H1 (cell line): ENCODE data around the gene CUL9. TPM values are rescaled to one million over a fixed set of nuclear protein-coding genes. Genes with fewer than 3 reads are reported as not detected.
A peak's percentile ranks its signal among the peaks of the same experiment; 100 is the strongest.

Experiments
- CTCF ChIA-PET: fragments of 300-600 bp; sonication (Branson Sonifier 250); formaldehyde crosslinking; loops from one replicate; lab custom pipeline; 2021; ENCODE audit not compliant: partially characterized antibody; lab: Charles Lee
- POLR2A ChIA-PET: fragments of 300-600 bp; sonication (Branson Sonifier 250); formaldehyde crosslinking; loops from one replicate; lab custom pipeline; 2021; ENCODE audit warnings: inconsistent platforms; ENCODE audit not compliant: partially characterized antibody; lab: Charles Lee
- DNase-seq, 2 experiments: peaks; one replicate each; pipeline versions ENCODE4 v3.0.0 to v3.0.0-alpha.2; 2010 to 2022; ENCODE audit warnings: low spot score in 2 of 2, low read depth in 1 of 2, mixed read lengths in 1 of 2
- FAIRE-seq: peaks from 2 replicates; lab custom pipeline; 2011; peaks lifted over from hg19 to GRCh38; lab: Jason Lieb, UNC
- H2AFZ ChIP-seq: 2 replicates; pipeline ENCODE4 v1.8.1; 2012; ENCODE audit warnings: low read length, inconsistent platforms
- H2AK5ac ChIP-seq: 2 replicates; pipeline ENCODE4 v1.6.1; 2013; ENCODE audit warnings: low read depth, low read length
- H2BK120ac ChIP-seq: replicated peaks from 2 replicates; pipeline ENCODE3; 2013; ENCODE audit warnings: low read depth, low read length, inconsistent platforms
- H2BK12ac ChIP-seq: 2 replicates; pipeline ENCODE4 v1.6.1; 2013; ENCODE audit warnings: low read depth, low read length
- H2BK15ac ChIP-seq: 2 replicates; pipeline ENCODE4 v1.6.1; 2013; ENCODE audit warnings: low read length
- H2BK20ac ChIP-seq: 2 replicates; pipeline ENCODE4 v1.6.1; 2013; ENCODE audit warnings: low read length
- H2BK5ac ChIP-seq: 2 replicates; pipeline ENCODE4 v1.6.1; 2013; ENCODE audit warnings: low read depth, low read length
- H3K14ac ChIP-seq: 2 replicates; pipeline ENCODE4 v1.6.1; 2013; ENCODE audit warnings: inconsistent platforms; ENCODE audit not compliant: insufficient read length
- H3K18ac ChIP-seq: 2 replicates; pipeline ENCODE4 v1.6.1; 2013; ENCODE audit warnings: low read length; ENCODE audit errors: extremely low read depth
- H3K23ac ChIP-seq: 2 replicates; pipeline ENCODE4 v1.6.1; 2013; ENCODE audit warnings: inconsistent platforms; ENCODE audit not compliant: insufficient read length
- H3K23me2 ChIP-seq: 2 replicates; pipeline ENCODE4 v1.6.1; 2013; ENCODE audit warnings: low read depth, low read length
- H3K27ac ChIP-seq: 2 replicates; pipeline ENCODE4 v1.6.1; 2011; ENCODE audit warnings: low read depth, low read length, inconsistent platforms
- H3K27me3 ChIP-seq, 4 experiments: replicated peaks in 1 of 4; 1 replicate in 1 of 4; 2 replicates in 3 of 4; pipeline versions ENCODE4 v1.6.1 to v1.8.1; 2011 to 2013; ENCODE audit warnings: low read length in 3 of 4, mild to moderate bottlenecking in 3 of 4, inconsistent platforms in 2 of 4, mixed read lengths in 2 of 4, moderate library complexity in 1 of 4; ENCODE audit not compliant: control insufficient read depth in 3 of 4, insufficient read depth in 3 of 4; ENCODE audit errors: extremely low read depth in 1 of 4
- H3K36me3 ChIP-seq, 4 experiments: 2 replicates each; pipeline versions ENCODE4 v1.6.1 to v1.8.1; 2011 to 2013; ENCODE audit warnings: mild to moderate bottlenecking in 4 of 4, low read length in 3 of 4, moderate library complexity in 2 of 4, control low read depth in 1 of 4, inconsistent platforms in 1 of 4; ENCODE audit not compliant: insufficient read depth in 4 of 4, control insufficient read depth in 2 of 4
- H3K4ac ChIP-seq: replicated peaks from 2 replicates; pipeline ENCODE3; 2013; ENCODE audit warnings: low read length, low read depth, mixed read lengths, inconsistent platforms; ENCODE audit not compliant: insufficient read length
- H3K4me1 ChIP-seq, 4 experiments: replicated peaks in 1 of 4; 1 replicate in 1 of 4; 2 replicates in 3 of 4; pipeline versions ENCODE4 v1.6.1 to v1.8.1; 2011 to 2013; ENCODE audit warnings: low read length in 3 of 4, inconsistent platforms in 2 of 4, mixed read lengths in 1 of 4; ENCODE audit not compliant: insufficient read depth in 4 of 4, control insufficient read depth in 3 of 4
- H3K4me2 ChIP-seq, 2 experiments: 2 replicates each; pipeline versions ENCODE4 v1.6.1 to v1.8.1; 2011 to 2013; ENCODE audit warnings: low read depth in 2 of 2, low read length in 2 of 2, control low read depth in 1 of 2, inconsistent platforms in 1 of 2, mild to moderate bottlenecking in 1 of 2; ENCODE audit not compliant: insufficient read depth in 1 of 2
- H3K4me3 ChIP-seq, 4 experiments: fragments of 200-600, 300-600 bp in 1 of 4; sonication (generic), shearing (Covaris generic), sonication (Bioruptor Twin) in 1 of 4; 2 replicates each; pipeline versions ENCODE4 v1.5.1 to v1.8.1; 2011 to 2016; ENCODE audit warnings: low read length in 4 of 4, low read depth in 3 of 4, control low read depth in 2 of 4, inconsistent platforms in 2 of 4, mild to moderate bottlenecking in 2 of 4, mixed read lengths in 1 of 4, moderate library complexity in 1 of 4; ENCODE audit not compliant: insufficient read depth in 2 of 4; ENCODE audit errors: extremely low read depth in 1 of 4
- H3K56ac ChIP-seq: replicated peaks from 2 replicates; pipeline ENCODE3; 2013; ENCODE audit warnings: low read depth, mild to moderate bottlenecking, mixed read lengths, low read length, inconsistent platforms; ENCODE audit not compliant: insufficient read length
- H3K79me1 ChIP-seq: 2 replicates; pipeline ENCODE4 v1.6.1; 2013; ENCODE audit warnings: low read depth, low read length, control low read depth
- H3K79me2 ChIP-seq, 2 experiments: 2 replicates each; pipeline versions ENCODE4 v1.6.1 to v1.8.1; 2012 to 2013; ENCODE audit warnings: low read length in 2 of 2, mild to moderate bottlenecking in 2 of 2, inconsistent platforms in 1 of 2; ENCODE audit not compliant: insufficient read depth in 2 of 2, control insufficient read depth in 1 of 2
- H3K9ac ChIP-seq, 4 experiments: replicated peaks in 1 of 4; 1 replicate in 1 of 4; 2 replicates in 3 of 4; pipeline versions ENCODE4 v1.6.1 to v1.8.1; 2011 to 2013; ENCODE audit warnings: low read depth in 3 of 4, low read length in 3 of 4, control low read depth in 2 of 4, mild to moderate bottlenecking in 2 of 4, moderate library complexity in 2 of 4, inconsistent platforms in 1 of 4; ENCODE audit errors: extremely low read depth in 1 of 4
- H3K9me3 ChIP-seq, 2 experiments: 2 replicates each; pipeline versions ENCODE4 v1.6.1 to v1.8.1; 2012 to 2013; ENCODE audit warnings: mild to moderate bottlenecking in 2 of 2, moderate library complexity in 2 of 2, control low read depth in 1 of 2, inconsistent platforms in 1 of 2, low read depth in 1 of 2, low read length in 1 of 2, mixed read lengths in 1 of 2; ENCODE audit not compliant: insufficient read depth in 2 of 2
- H4K20me1 ChIP-seq, 2 experiments: replicated peaks in 1 of 2; 2 replicates each; pipeline versions ENCODE3 to v1.8.1; 2011 to 2013; ENCODE audit warnings: inconsistent platforms in 2 of 2, low read length in 2 of 2, mild to moderate bottlenecking in 1 of 2; ENCODE audit not compliant: insufficient read depth in 2 of 2, control insufficient read depth in 1 of 2
- H4K5ac ChIP-seq: 2 replicates; pipeline ENCODE4 v1.6.1; 2013; ENCODE audit warnings: low read length, low read depth, mixed read lengths, inconsistent platforms; ENCODE audit not compliant: insufficient read length
- H4K8ac ChIP-seq: 2 replicates; pipeline ENCODE4 v1.8.0; 2013; ENCODE audit warnings: mild to moderate bottlenecking, moderate library complexity, low read length, inconsistent platforms; ENCODE audit not compliant: insufficient read depth; ENCODE audit errors: extremely low read depth
- H4K91ac ChIP-seq: replicated peaks from 2 replicates; pipeline ENCODE3; 2013; ENCODE audit warnings: low read length, mixed read lengths, inconsistent platforms; ENCODE audit not compliant: insufficient read length
- RXRA ChIP-seq: IDR thresholded peaks from 2 replicates; pipeline ENCODE4 v1.6.1; 2011; ENCODE audit warnings: low read depth, mild to moderate bottlenecking, low read length, moderate library complexity; ENCODE audit not compliant: insufficient read depth
- WGBS, 2 experiments: shearing (Covaris generic) in 1 of 2; methylation state at CpG; one replicate each; pipeline versions ENCODE4 v1.1.6 to v1.1.7; 2013 to 2015; ENCODE audit warnings: low lambda C conversion rate in 2 of 2, mixed read lengths in 2 of 2, inconsistent platforms in 1 of 2, low coverage in 1 of 2, missing lambda C conversion rate in 1 of 2; ENCODE audit not compliant: insufficient replicate concordance in 2 of 2, insufficient coverage in 1 of 2, insufficient read length in 1 of 2; ENCODE audit errors: extremely low coverage in 1 of 2, missing lambda C conversion rate in 1 of 2; 5-methylcytosine and 5-hydroxymethylcytosine counted together
- polyA plus RNA-seq, 7 experiments: library from polyadenylated mRNA; depleted of rRNA in 3 of 7; stranded (reverse) in 5 of 7; unstranded in 2 of 7; fragments of >200 nt in 5 of 7; fragments of 200-250 nt in 2 of 7; gene quantifications; 1 replicate in 5 of 7; 2 replicates in 1 of 7; 4 replicates in 1 of 7; pipeline versions ENCODE4 v1.2.1 to v1.2.3, GENCODE V29; 2011 to 2013; ENCODE audit warnings: missing spikeins in 2 of 7, mixed read lengths in 2 of 7
- total RNA-seq: library from RNA; stranded (reverse); fragmentation: NEBNext Ultra II Directional; extraction: Animal tissue kit (Norgen Biotek cat#: 25700); gene quantifications from 2 replicates; pipeline ENCODE4 v1.2.1, GENCODE V29; 2021

CUL9 gene
- total and polyA plus RNA-seq, 2 of the 8 experiments (the other 6 are each of a cell fraction or from before 2014, with no cell fraction given): 7.7 to 9.8 TPM

DNA sequence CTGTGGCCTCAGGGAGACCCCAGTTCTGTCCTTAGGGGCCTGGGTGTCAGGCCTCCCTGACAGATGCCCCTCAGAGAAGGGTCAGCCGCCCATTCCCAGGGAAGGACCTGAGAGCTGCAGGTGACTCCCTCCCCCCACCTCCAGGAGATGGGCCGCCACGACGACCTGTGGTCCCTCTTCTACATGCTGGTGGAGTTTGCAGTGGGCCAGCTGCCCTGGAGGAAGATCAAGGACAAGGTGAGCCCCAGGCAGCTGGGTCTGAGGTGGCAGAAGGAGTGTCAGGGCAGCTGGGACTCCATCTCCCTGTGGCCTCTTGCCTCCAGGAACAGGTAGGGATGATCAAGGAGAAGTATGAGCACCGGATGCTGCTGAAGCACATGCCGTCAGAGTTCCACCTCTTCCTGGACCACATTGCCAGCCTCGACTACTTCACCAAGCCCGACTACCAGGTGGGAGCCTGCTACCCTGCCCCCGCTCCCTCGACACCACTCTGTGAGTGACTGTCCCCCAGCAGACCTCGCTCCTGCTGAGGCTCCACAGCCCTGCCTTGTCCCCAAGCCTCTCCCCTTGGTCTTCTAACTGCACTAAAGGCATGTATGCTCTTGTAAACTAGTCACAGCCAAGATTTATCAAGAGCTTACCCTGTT, 73.5 kb downstream of the CUL9 start:
- H4K8ac ChIP-seq: no peak overlapping the region
- H3K4ac ChIP-seq: no peak overlapping the region
- no peak overlapping the region for H4K5ac ChIP-seq
- H4K20me1 ChIP-seq: no peaks in the 10 kb centered on the region
- FAIRE-seq (no peak), DNase-seq (peak in 1 of 2 experiments; percentile 40)
- no peak overlapping the region for H2AK5ac ChIP-seq
- H3K27ac ChIP-seq: no peak overlapping the region
- no peak overlapping the region for H4K91ac ChIP-seq
- H3K23ac ChIP-seq: no peak overlapping the region
- no peak overlapping the region for H3K18ac ChIP-seq
- H3K4me3 ChIP-seq: no peak overlapping the region
- H3K4me1 ChIP-seq: peaks cover 0 to 2% (median 0%) of the 10 kb centered on the region in 4 experiments; a peak in 2 of 7 replicates
- no peaks in the 10 kb centered on the region for H3K23me2 ChIP-seq
- no peaks in the 10 kb centered on the region; a peak in 1 of 7 replicates for H3K27me3 ChIP-seq
- H2BK12ac ChIP-seq: no peak overlapping the region
- no peaks in the 10 kb centered on the region for H3K79me2 ChIP-seq
- CTCF ChIA-PET: interaction anchor here (1.0 to 1.9 kb wide), 4 partner anchors 9 to 94 kb away, joined by 3 to 14 read pairs (median 4); no protein-coding TSS in a partner anchor
- WGBS, 2 experiments: 90% methylated on average over 11 of the region's 11 CpGs; no CpG with 5 or more reads in 1 of the 2 experiments
- no peak overlapping the region for H2BK15ac ChIP-seq
- no peak overlapping the region for H3K56ac ChIP-seq
- no peak overlapping the region for H2BK5ac ChIP-seq
- H3K14ac ChIP-seq: no peak overlapping the region
- no peak for TF ChIP-seq RXRA
- TF ChIP-seq, all 59 proteins: peak for 0
- H3K36me3 ChIP-seq: no peaks in the 10 kb centered on the region
- no peak overlapping the region for H2AFZ ChIP-seq
- no peak overlapping the region for H3K4me2 ChIP-seq
- no peaks in the 10 kb centered on the region for H3K9me3 ChIP-seq
- POLR2A ChIA-PET: interaction anchor here (1.2 kb wide), 1 partner anchor 26 kb away, joined by 3 read pairs; the partner anchor contains the start of gene DNPH1
- H3K9ac ChIP-seq: no peak overlapping the region
- no peak overlapping the region for H2BK120ac ChIP-seq
- no peak overlapping the region for H2BK20ac ChIP-seq
- H3K79me1 ChIP-seq: no peaks in the 10 kb centered on the region
